PC-3 (cell line): ENCODE data around the gene RETREG1. TPM values are rescaled to one million over a fixed set of nuclear protein-coding genes. Genes with fewer than 3 reads are reported as not detected.

ENCODE experiments used
- ATAC-seq: fragments of 200-7000 bp; cut with Tn5 transposase; 2 replicates; pipeline ENCODE4 v1.9.1; 2020; ENCODE audit warnings: mild to moderate bottlenecking, moderate library complexity
- BruUV-seq: library from RNA; stranded (reverse); fragments of 400-500 nt; replicated peaks from 2 replicates; lab custom pipeline; 2021; lab: Mats Ljungman, UMichigan
- CTCF ChIA-PET: fragments of 300-600 bp; sonication (Branson Sonifier 250); formaldehyde crosslinking; loops from one replicate; lab custom pipeline; 2022; ENCODE audit warnings: antibody characterized with exemption; lab: Charles Lee
- POLR2A ChIA-PET: fragments of 300-600 bp; sonication (Branson Sonifier 250); formaldehyde crosslinking; loops from one replicate; lab custom pipeline; 2022; ENCODE audit warnings: antibody characterized with exemption; ENCODE audit not compliant: unreplicated experiment; lab: Charles Lee
- DNase-seq: peaks from one replicate; pipeline ENCODE4 v3.0.0-alpha.2; 2015
- H2AFZ ChIP-seq: fragments of 300-600 bp; sonication (generic); 2 replicates; pipeline ENCODE4 v1.6.0; 2016; ENCODE audit warnings: antibody characterized with exemption, low read length
- H3F3A ChIP-seq: fragments of 300-600 bp; sonication (generic); one replicate; pipeline ENCODE4 v1.6.0; 2017; ENCODE audit warnings: antibody characterized with exemption, low read length, control low read depth, mild to moderate bottlenecking; ENCODE audit not compliant: unreplicated experiment
- H3K27ac ChIP-seq: fragments of 300-600 bp; sonication (generic); 2 replicates; pipeline ENCODE4 v1.5.1; 2016; ENCODE audit warnings: mild to moderate bottlenecking, low read length
- H3K27me3 ChIP-seq: fragments of 300-600 bp; sonication (generic); 2 replicates; pipeline ENCODE4 v1.6.1; 2016; ENCODE audit warnings: low read length, mixed read lengths
- H3K36me3 ChIP-seq: fragments of 300-600 bp; sonication (generic); 2 replicates; pipeline ENCODE4 v1.6.1; 2016; ENCODE audit warnings: low read depth, mixed run types, low read length, mixed read lengths
- H3K4me1 ChIP-seq: fragments of 300-600 bp; sonication (generic); 2 replicates; pipeline ENCODE4 v1.5.1; 2016; ENCODE audit warnings: low read length; ENCODE audit not compliant: insufficient read depth
- H3K4me2 ChIP-seq: fragments of 300-600 bp; sonication (generic); 2 replicates; pipeline ENCODE4 v1.6.0; 2016; ENCODE audit warnings: low read length
- H3K4me3 ChIP-seq: fragments of 300-600 bp; sonication (generic); 2 replicates; pipeline ENCODE4 v1.5.1; 2016; ENCODE audit warnings: mild to moderate bottlenecking, low read length, mixed read lengths
- H3K79me2 ChIP-seq: fragments of 300-600 bp; sonication (generic); 2 replicates; pipeline ENCODE4 v1.6.1; 2017; ENCODE audit warnings: low read length, mixed read lengths
- H3K9ac ChIP-seq: fragments of 300-600 bp; sonication (generic); 2 replicates; pipeline ENCODE4 v1.6.0; 2016; ENCODE audit warnings: mild to moderate bottlenecking, low read length
- H3K9me2 ChIP-seq: fragments of 300-600 bp; sonication (generic); replicated peaks from 2 replicates; pipeline ENCODE4 v1.6.1; 2016; ENCODE audit warnings: mixed run types, low read length, mixed read lengths
- H3K9me3 ChIP-seq: fragments of 300-600 bp; sonication (generic); 2 replicates; pipeline ENCODE4 v1.6.1; 2016; ENCODE audit warnings: low read length, mixed read lengths
- H4K20me1 ChIP-seq: fragments of 300-600 bp; sonication (generic); 2 replicates; pipeline ENCODE4 v1.6.1; 2016; ENCODE audit warnings: low read length, mixed read lengths
- CTCF ChIP-seq: fragments of 300-600 bp; sonication (generic); conservative IDR thresholded peaks from 2 replicates; pipeline ENCODE4 v1.5.1; 2017; ENCODE audit warnings: antibody characterized with exemption, low read depth, mild to moderate bottlenecking, low read length
- EZH2 ChIP-seq: fragments of 300-600 bp; sonication (generic); IDR thresholded peaks from one replicate; pipeline ENCODE4 v1.6.1; 2017; ENCODE audit warnings: antibody characterized with exemption, mild to moderate bottlenecking, low read length; ENCODE audit not compliant: unreplicated experiment
- EZH2phosphoT487 ChIP-seq: fragments of 300-600 bp; sonication (generic); IDR thresholded peaks from 2 replicates; pipeline ENCODE4 v1.6.1; 2018; ENCODE audit warnings: mild to moderate bottlenecking, antibody characterized with exemption, low read length, borderline replicate concordance
- intact Hi-C: fragments of 100-400 bp; cut with micrococcal nuclease; formaldehyde crosslinking; loops from 2 replicates; pipeline ENCODE4 v1.9.0; 2023
- total RNA-seq: library from RNA; depleted of rRNA; stranded (reverse); fragments of >200 nt; gene quantifications from 2 replicates; pipeline ENCODE4 v1.2.3, GENCODE V29; 2014

Gene RETREG1
- total RNA-seq, 1 experiment from 2014 or later: 1.7 TPM

DNA sequence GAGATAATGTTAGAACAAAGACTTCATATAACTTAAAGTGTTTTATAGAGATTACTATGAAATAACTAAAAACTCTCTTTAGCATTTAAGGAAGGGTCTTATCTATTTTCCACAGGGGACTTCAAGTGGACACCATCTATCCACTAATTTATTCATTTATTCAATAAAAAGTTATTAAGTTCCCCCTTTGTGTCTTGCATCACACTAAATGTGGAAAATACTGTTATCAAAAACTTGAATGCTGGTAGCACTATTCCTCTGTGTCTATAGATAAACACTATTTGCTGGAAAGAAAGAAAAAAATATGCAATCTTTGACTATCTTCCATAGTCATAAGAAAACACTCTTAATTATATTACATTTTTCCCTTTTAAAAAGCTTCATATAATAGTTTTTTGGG, 131.1 kb downstream of the RETREG1 start:
- Histone ChIP-seq H3K9me2 (no peaks in the 10 kb centered on the region), H3K4me3 (no peak overlapping the region), H3K79me2 (no peaks in the 10 kb centered on the region), H3K4me2 (no peak overlapping the region), H3K9ac (no peak overlapping the region), H4K20me1 (no peaks in the 10 kb centered on the region), H3K27me3 (no peaks in the 10 kb centered on the region), H3F3A (peaks cover 4% of the 10 kb centered on the region), H3K4me1 (peaks cover 31% of the 10 kb centered on the region), H3K27ac (no peak overlapping the region), H3K36me3 (no peaks in the 10 kb centered on the region), H2AFZ (no peak overlapping the region), H3K9me3 (no peaks in the 10 kb centered on the region)
- DNase-seq: no peak
- no TSS peak for BruUV-seq
- TF ChIP-seq EZH2 (no peak), EZH2phosphoT487 (no peak), CTCF (no peak)
- intact Hi-C loops: loop anchor here (5.0 kb wide), 1 partner anchor 717 kb away; no protein-coding TSS in a partner anchor
- ChIA-PET POLR2A (no interaction called here), CTCF (no interaction called here)
- ATAC-seq: no peak

DNA sequence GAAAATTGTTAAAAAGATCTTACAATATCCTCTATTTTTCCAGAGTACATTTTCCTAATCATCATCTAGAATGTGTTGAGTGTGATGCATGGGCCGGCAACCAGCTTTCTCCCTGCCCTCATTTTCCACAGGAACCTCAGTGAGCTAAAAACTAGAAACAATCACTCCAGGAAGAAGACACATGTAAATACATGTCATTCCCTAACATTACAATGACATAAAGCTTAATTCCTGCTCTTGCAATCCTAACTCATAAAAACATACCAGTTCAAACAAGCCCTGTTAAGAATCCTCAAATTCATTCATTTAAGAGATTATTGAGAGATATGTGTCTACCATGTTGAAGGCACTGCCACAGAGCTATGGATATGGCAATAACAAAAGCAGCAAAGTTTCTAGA, 132.7 kb downstream of the RETREG1 start:
- no peak overlapping the region for H3K9ac ChIP-seq
- H3K4me2 ChIP-seq: no peak overlapping the region
- H3F3A ChIP-seq: peaks cover 4% of the 10 kb centered on the region
- peaks cover 36% of the 10 kb centered on the region for H3K4me1 ChIP-seq
- no peak for DNase-seq
- H3K27me3 ChIP-seq: no peaks in the 10 kb centered on the region
- ATAC-seq: no peak
- H4K20me1 ChIP-seq: no peaks in the 10 kb centered on the region
- H3K27ac ChIP-seq: no peak overlapping the region
- H3K79me2 ChIP-seq: no peaks in the 10 kb centered on the region
- intact Hi-C loops: no loop called here
- TF ChIP-seq EZH2: no peak
- TF ChIP-seq CTCF: no peak
- TF ChIP-seq EZH2phosphoT487: no peak
- H3K36me3 ChIP-seq: no peaks in the 10 kb centered on the region
- CTCF ChIA-PET: no interaction called here
- POLR2A ChIA-PET: no interaction called here
- H3K4me3 ChIP-seq: no peak overlapping the region
- no TSS peak for BruUV-seq
- no peak overlapping the region for H2AFZ ChIP-seq
- H3K9me2 ChIP-seq: no peaks in the 10 kb centered on the region
- no peaks in the 10 kb centered on the region for H3K9me3 ChIP-seq

DNA sequence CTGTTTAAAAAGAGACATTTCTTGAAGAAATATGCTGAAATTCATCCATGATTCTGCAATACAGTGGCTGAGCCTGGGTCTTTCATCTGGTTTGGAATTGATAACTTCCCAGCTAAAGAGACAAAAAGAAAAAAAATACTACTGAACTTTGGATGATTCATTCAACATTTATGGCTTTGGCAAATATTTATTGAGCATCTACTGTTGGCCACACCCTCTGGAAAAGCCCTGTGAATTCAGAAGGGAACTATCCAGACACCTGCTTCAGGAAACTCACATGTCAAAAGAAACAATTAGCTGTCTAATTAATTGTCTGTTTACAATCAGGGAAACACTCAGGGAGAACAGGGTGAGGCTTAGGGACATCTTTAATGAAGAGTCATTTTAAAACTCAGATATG, 133.4 kb downstream of the RETREG1 start:
- ATAC-seq (peak; percentile 65), DNase-seq (peak; percentile 94)
- peak overlapping the region; percentile 59 for H3K4me2 ChIP-seq
- no peak overlapping the region for H3K9ac ChIP-seq
- no peaks in the 10 kb centered on the region for H3K36me3 ChIP-seq
- POLR2A ChIA-PET: interaction anchor here (0.5 kb wide), 1 partner anchor 180 kb away, joined by 4 read pairs; no protein-coding TSS in a partner anchor
- H3F3A ChIP-seq: peaks cover 4% of the 10 kb centered on the region
- no peak overlapping the region for H3K27ac ChIP-seq
- H4K20me1 ChIP-seq: no peaks in the 10 kb centered on the region
- BruUV-seq: no TSS peak
- H3K9me3 ChIP-seq: no peaks in the 10 kb centered on the region
- intact Hi-C loops: no loop called here
- H3K4me3 ChIP-seq: peak overlapping the region; percentile 8; the same call in 1 of the 2 replicates
- H2AFZ ChIP-seq: no peak overlapping the region
- CTCF ChIA-PET: no interaction called here
- no peaks in the 10 kb centered on the region for H3K27me3 ChIP-seq
- TF ChIP-seq EZH2phosphoT487 (no peak), EZH2 (no peak)
- no peaks in the 10 kb centered on the region for H3K9me2 ChIP-seq
- no peaks in the 10 kb centered on the region for H3K79me2 ChIP-seq
- H3K4me1 ChIP-seq: peaks cover 36% of the 10 kb centered on the region
